ENCODE results near the gene ZNF792.
"Not testable (repeated sequence)": the region's sequence is repeated elsewhere in the genome, so short reads cannot be mapped to it uniquely, and the experiment has no call there.

The ZNF792 gene

DNA sequence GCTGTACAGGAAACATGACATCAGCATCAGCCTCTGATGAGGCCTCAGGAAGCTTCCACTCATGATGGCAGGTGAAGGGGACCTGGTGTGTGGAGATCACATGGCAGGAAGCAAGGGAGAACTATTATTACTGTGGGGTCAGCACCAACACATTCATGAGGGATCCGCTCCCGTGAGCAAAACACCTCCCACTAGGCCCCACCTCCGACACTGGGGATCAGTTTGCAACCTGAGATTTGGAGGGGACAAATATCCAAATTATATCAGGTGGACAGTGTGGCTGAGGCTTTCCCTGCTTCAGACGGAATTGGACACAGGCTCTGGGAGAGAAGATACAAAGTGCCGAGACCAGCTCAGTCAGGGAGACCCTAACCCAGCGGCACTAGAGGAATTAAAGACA lies 5.7 kb upstream of the ZNF792 start:
- TF ChIP-seq POLR2A (IDR thresholded peaks at IDR 0.05; ENCODE audit: low read depth, low read length) = no peak
- DNase-seq (ENCODE audit: insufficient read length, low spot score) = no peak
- no peak for FAIRE-seq

DNA sequence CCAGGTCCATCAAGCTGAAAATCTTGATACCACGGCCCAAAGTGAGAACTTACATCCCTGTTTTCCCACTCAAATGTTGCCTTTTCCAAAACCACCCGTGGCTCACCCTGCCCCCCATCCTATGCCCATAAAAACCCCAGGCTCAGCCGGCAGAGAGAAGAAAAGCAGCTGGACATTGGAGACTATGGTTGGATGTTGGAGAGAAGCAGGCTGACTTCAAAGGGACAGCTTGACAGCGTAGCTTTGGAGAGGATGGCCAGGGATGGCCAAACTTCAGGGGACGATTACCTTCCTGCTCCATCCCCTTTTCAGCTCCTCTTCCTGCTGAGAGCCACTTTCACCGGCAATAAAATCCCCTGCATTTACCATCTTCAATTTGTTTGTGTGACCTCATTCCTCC lies 3.5 kb upstream of the ZNF792 start:
- no peak for TF ChIP-seq POLR2A (IDR thresholded peaks at IDR 0.05; ENCODE audit: low read depth, low read length)
- no peak for DNase-seq (ENCODE audit: insufficient read length, low spot score)
- no peak for FAIRE-seq

GRCh38 chr19:34965505-34965904 lies 1.5 kb upstream of the ZNF792 start:
- FAIRE-seq; DNase-seq (ENCODE audit: insufficient read length, low spot score): not testable (repeated sequence)

DNA sequence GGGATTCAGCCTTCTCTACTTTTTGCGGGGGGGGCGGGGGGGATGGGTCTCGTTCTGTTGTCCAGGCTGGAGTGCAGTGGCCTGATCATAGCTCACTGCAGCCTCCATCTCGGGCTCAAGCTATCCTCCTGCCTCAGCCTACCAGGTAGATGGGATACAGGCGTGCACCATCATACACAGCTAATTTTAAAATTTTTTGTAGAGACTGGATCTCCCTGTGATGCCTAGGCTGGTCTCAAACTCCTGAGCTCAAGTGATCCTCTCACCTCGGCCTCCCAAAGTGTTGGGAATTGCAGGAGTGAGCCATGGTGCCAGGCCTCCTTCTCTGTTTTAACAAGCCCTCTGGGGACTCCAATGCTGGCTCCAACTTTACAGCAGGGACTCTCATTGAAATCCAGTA lies 569 bp upstream of the ZNF792 start:
- FAIRE-seq (no peak), DNase-seq (ENCODE audit: insufficient read length, low spot score) (no peak)
- no peak for TF ChIP-seq POLR2A (IDR thresholded peaks at IDR 0.05; ENCODE audit: low read depth, low read length)

DNA sequence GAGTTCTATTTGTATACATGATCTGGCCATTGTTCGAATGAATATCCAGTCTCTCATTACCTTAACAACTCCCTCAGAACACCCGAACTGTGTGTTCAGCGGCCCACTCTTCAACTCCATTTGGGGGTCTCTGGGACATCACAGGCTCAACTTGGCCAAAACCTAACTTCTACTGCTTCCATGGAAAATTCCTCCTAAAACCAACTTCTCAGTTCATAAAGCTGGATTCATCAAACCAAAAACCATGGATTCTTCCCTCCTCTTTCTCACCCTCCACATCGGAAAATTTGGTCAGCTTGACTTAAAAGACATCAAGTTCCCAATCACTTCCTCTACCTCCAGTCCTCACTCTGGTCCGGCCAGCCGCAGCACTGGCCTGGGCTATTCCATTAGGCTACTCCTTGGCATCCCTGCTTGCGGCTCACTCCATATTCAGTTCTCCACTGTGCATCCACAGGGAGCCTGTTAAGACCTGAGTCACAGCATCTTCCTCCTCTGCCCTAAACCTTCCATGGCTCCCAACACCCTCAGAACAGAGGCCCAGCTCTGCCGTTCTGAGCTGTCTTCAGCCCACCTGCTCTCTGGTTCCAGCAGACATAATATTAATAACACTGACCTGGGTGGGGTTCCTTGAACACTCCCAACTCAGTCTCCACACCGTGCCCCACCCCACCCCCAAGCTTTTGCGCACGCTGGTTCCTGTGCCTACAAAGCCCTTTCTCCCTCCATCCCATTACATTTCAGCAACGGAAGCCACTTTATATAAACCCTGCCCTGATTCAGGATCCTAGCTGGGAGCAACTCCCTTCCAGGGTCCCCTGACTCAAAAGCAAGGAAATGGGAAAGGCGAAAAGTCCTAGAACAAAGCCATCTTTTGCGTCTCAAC lies 1.1 kb downstream of the ZNF792 start:
- DNase-seq (ENCODE audit: insufficient read length, low spot score) (no peak), FAIRE-seq (no peak)
- no peak for TF ChIP-seq POLR2A (IDR thresholded peaks at IDR 0.05; ENCODE audit: low read depth, low read length)

- no peak for TF ChIP-seq POLR2A (IDR thresholded peaks at IDR 0.05; ENCODE audit: low read depth, low read length)
- no peak for FAIRE-seq
- no peak for DNase-seq (ENCODE audit: insufficient read length, low spot score)
Measured at GRCh38 chr19:34961775-34962686, 2.0 kb downstream of the ZNF792 start.

DNA sequence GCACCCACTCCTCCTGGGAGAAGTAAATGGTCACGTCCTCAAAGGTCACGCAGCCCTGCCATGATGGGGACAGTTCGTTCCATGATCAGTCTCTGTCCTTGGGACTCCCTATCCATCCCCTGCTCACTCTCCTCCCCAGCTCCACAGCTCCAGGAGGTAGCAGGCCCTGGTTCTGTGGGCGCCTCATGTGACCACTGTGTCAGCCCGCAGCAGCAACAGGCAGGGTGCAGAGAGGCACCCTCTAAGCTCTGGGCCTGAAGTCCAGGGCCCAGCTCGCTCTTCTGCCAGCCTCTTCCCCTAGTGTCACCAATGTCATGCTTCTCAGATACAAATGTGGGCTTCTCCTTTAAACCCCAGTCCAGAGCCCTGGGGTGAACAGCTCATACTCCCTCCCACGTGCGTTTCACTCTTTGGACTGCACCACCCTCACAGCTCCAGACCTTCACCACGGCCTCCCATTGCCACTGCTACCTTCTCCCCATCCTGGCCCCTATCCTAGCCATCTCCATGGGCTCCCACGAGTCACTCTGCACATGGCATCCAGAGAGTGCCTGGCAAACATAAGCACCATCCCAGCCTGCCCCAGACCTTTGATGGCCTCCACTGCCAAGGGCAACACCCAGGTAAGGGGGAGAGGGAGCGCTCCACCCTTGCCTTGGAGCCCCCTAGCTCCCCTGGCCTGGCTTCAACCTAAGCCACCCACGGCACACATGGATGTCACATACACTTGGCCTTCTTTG lies 2.9 kb downstream of the ZNF792 start:
- FAIRE-seq (no peak), DNase-seq (ENCODE audit: insufficient read length, low spot score) (no peak)
- TF ChIP-seq POLR2A (IDR thresholded peaks at IDR 0.05; ENCODE audit: low read depth, low read length) = no peak

GRCh38 chr19:34960103-34960805 lies 3.8 kb downstream of the ZNF792 start:
- FAIRE-seq = no peak
- no peak for TF ChIP-seq POLR2A (IDR thresholded peaks at IDR 0.05; ENCODE audit: low read depth, low read length)
- DNase-seq (ENCODE audit: insufficient read length, low spot score) = peak; percentile 49

- TF ChIP-seq POLR2A (IDR thresholded peaks at IDR 0.05; ENCODE audit: low read depth, low read length) = no peak
- DNase-seq (ENCODE audit: insufficient read length, low spot score) = no peak
- FAIRE-seq = no peak
Measured at GRCh38 chr19:34959021-34959420, 5.0 kb downstream of the ZNF792 start.

GRCh38 chr19:34957830-34958751 lies 5.9 kb downstream of the ZNF792 start:
- TF ChIP-seq POLR2A (IDR thresholded peaks at IDR 0.05; ENCODE audit: low read depth, low read length) = no peak
- DNase-seq (ENCODE audit: insufficient read length, low spot score) = no peak
- no peak for FAIRE-seq

DNA sequence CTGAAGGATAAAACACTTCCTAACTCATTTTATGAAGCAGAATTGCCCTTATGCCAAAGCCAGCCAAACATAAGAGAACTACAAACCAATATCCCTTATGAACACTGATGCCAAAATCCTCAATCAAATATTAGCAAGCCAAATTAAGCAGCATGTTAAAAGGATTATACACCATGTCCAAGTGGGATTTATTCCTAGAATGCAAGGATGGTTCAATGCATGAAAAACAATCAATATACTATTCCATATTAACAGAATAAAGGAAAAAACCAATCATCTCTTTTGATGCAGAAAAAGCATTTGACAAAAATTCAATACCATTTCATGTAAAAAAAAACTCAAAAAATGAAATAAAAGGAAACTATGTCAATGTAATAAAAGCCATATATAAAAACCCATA lies 10.9 kb downstream of the ZNF792 start:
- DNase-seq (ENCODE audit: insufficient read length, low spot score) (no peak), FAIRE-seq (no peak)
- TF ChIP-seq POLR2A (IDR thresholded peaks at IDR 0.05; ENCODE audit: low read depth, low read length) = no peak

- FAIRE-seq (no peak), DNase-seq (ENCODE audit: insufficient read length, low spot score) (no peak)
- no peak for TF ChIP-seq POLR2A (IDR thresholded peaks at IDR 0.05; ENCODE audit: low read depth, low read length)
Measured at GRCh38 chr19:34943861-34944573, 20.0 kb downstream of the ZNF792 start.

Measured in H54 (cell line).